Uterus (tissue), 4 donors: ENCODE measurements around the gene CCDC70. TPM values are rescaled to one million over a fixed set of nuclear protein-coding genes. Genes with fewer than 3 reads are reported as not detected.

Experiments used
- DNase-seq, 2 donors: peaks; one replicate each; pipeline ENCODE4 v3.0.0-alpha.2; 2019 to 2020
- H3K27ac ChIP-seq, 2 donors: fragments of 200-600 bp; sonication (generic); 1 replicate in 1 of 2; 2 replicates in 1 of 2; pipeline ENCODE4 v1.5.1; 2016 to 2018
- H3K27me3 ChIP-seq, 2 donors: fragments of 200-600 bp; sonication (generic); one replicate each; pipeline ENCODE4 v1.5.1; 2018 to 2019; ENCODE audit warnings: control low read depth in 1 of 2
- H3K36me3 ChIP-seq, 2 donors: fragments of 200-600 bp; sonication (generic); one replicate each; pipeline ENCODE4 v1.5.1; 2019; ENCODE audit warnings: control low read depth in 1 of 2
- H3K4me1 ChIP-seq, 2 donors: fragments of 200-600 bp; sonication (generic); one replicate each; pipeline ENCODE4 v1.5.1; 2018 to 2019; ENCODE audit warnings: control low read depth in 1 of 2
- H3K4me3 ChIP-seq, 2 donors: fragments of 200-600 bp; sonication (generic); 1 replicate in 1 of 2; 2 replicates in 1 of 2; pipeline ENCODE4 v1.5.1; 2018 to 2019; ENCODE audit warnings: mild to moderate bottlenecking in 1 of 2
- H3K9me3 ChIP-seq, 2 donors: fragments of 200-600 bp; sonication (generic); one replicate each; pipeline ENCODE4 v1.5.1; 2019; ENCODE audit warnings: control low read depth in 1 of 2
- POLR2A ChIP-seq, 2 donors: fragments of 450-650 bp; IDR thresholded peaks; one replicate each; pipeline ENCODE4 v1.6.1; 2016; ENCODE audit warnings: antibody characterized with exemption in 2 of 2, mild to moderate bottlenecking in 1 of 2, moderate library complexity in 1 of 2
- intact Hi-C: fragments of 100-400 bp; cut with DNase I; formaldehyde crosslinking; loops from one replicate; pipeline ENCODE4 v1.15.1; 2023; ENCODE audit warnings: low total_unique reads
- total RNA-seq, 4 donors: library from RNA; depleted of rRNA in 3 of 4; stranded (reverse); fragments of >200 nt in 3 of 4; gene quantifications; one replicate each; pipeline versions ENCODE4 v1.1.0 to v1.2.4, GENCODE V29; 2014 to 2023
- TF ChIP-seq, protein P1 (sequence below), 4 experiments: fragments of 200-600 bp in 2 of 4; fragments of 450-650 bp in 2 of 4; sonication (generic) in 2 of 4; IDR thresholded peaks; one replicate each; pipeline ENCODE4 v1.5.1; 2016 to 2019; ENCODE audit warnings: antibody characterized with exemption in 4 of 4, mild to moderate bottlenecking in 2 of 4, moderate library complexity in 1 of 4
- donor health status: DM: yes; HTN: yes; CAD: no.

CCDC70 gene
- total RNA-seq, 4 donors from 2014 or later: not detected

DNA sequence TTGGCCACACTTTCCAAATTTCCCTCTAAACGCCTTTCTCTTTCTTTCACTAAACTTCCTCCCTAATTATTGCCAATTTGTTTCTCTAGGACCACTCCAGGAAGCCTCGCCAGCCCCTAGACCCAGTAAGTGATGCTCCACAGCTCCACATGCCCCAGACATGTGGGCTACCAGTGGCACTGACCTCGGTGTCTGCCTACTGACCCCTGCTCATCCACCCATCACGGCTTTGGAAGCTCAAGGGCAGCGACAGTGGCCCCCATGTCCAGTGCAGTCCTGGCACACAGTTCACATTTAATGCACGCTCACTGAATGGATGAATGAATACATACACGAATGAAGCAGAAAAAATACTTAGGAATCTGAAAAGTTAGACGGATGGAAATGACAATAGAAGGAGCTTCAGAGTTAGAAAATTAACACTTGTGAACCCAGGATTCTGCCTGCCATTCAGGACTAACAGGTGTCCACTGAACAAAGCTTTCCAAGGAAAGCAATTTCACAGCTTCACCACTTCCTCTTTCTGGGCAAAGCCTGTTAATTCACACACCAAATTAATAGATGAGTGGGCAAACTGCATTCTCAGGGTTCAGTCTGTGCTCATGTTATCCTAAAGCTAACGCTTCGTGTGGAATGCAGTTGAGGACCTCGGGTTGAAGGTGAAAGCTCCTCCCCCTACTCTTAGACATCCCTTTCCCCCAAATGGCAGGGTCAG lies 50.9 kb downstream of the CCDC70 start:
- no peak overlapping the region for H3K27ac ChIP-seq
- no peaks in the 10 kb centered on the region for H3K9me3 ChIP-seq
- no peak for DNase-seq
- intact Hi-C loops: no loop called here
- H3K36me3 ChIP-seq: no peaks in the 10 kb centered on the region
- no peaks in the 10 kb centered on the region for H3K27me3 ChIP-seq
- no peaks in the 10 kb centered on the region for H3K4me1 ChIP-seq
- TF ChIP-seq, protein P1, sequence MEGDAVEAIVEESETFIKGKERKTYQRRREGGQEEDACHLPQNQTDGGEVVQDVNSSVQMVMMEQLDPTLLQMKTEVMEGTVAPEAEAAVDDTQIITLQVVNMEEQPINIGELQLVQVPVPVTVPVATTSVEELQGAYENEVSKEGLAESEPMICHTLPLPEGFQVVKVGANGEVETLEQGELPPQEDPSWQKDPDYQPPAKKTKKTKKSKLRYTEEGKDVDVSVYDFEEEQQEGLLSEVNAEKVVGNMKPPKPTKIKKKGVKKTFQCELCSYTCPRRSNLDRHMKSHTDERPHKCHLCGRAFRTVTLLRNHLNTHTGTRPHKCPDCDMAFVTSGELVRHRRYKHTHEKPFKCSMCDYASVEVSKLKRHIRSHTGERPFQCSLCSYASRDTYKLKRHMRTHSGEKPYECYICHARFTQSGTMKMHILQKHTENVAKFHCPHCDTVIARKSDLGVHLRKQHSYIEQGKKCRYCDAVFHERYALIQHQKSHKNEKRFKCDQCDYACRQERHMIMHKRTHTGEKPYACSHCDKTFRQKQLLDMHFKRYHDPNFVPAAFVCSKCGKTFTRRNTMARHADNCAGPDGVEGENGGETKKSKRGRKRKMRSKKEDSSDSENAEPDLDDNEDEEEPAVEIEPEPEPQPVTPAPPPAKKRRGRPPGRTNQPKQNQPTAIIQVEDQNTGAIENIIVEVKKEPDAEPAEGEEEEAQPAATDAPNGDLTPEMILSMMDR (IDR thresholded peaks at IDR 0.05): no peak
- TF ChIP-seq POLR2A (IDR thresholded peaks at IDR 0.05): no peak
- H3K4me3 ChIP-seq: no peak overlapping the region

GRCh38 chr13:51913421-51914136 lies 51.8 kb downstream of the CCDC70 start:
- TF ChIP-seq POLR2A (IDR thresholded peaks at IDR 0.05): no peak
- TF ChIP-seq, protein P1 (IDR thresholded peaks at IDR 0.05): no peak
- H3K9me3 ChIP-seq: no peaks in the 10 kb centered on the region
- intact Hi-C loops: no loop called here
- no peaks in the 10 kb centered on the region for H3K36me3 ChIP-seq
- H3K27me3 ChIP-seq: no peaks in the 10 kb centered on the region
- DNase-seq: no peak
- no peaks in the 10 kb centered on the region for H3K4me1 ChIP-seq
- H3K4me3 ChIP-seq: no peak overlapping the region
- no peak overlapping the region for H3K27ac ChIP-seq

GRCh38 chr13:51914137-51914493 lies 52.3 kb downstream of the CCDC70 start:
- Histone ChIP-seq H3K4me1 (no peaks in the 10 kb centered on the region), H3K27ac (no peak overlapping the region), H3K4me3 (no peak overlapping the region), H3K36me3 (no peaks in the 10 kb centered on the region), H3K27me3 (no peaks in the 10 kb centered on the region), H3K9me3 (no peaks in the 10 kb centered on the region)
- DNase-seq: no peak
- intact Hi-C loops: no loop called here
- TF ChIP-seq POLR2A (IDR thresholded peaks at IDR 0.05): no peak
- TF ChIP-seq, protein P1 (IDR thresholded peaks at IDR 0.05): no peak

Other genes starting within 250 kb of the CCDC70 start
- gene DHRS12, start 57.8 kb upstream of the CCDC70 start, total RNA-seq: 10 to 100 TPM in 1 of 4 donors, 1 to 10 TPM in 3; 5.4 to 18.8 (median 8.5) TPM
- under 1 TPM in 2 of 4 donors, not detected in 2; 0.14 to 0.52 TPM for gene TMEM272, start 16.8 kb upstream of the CCDC70 start, total RNA-seq
- 10 to 100 TPM in 1 of 4 donors, 1 to 10 TPM in 3; 9.2 to 16.2 (median 9.9) TPM for gene ATP7B, start 149.5 kb downstream of the CCDC70 start, total RNA-seq
- gene ALG11, start 150.4 kb downstream of the CCDC70 start, total RNA-seq: 10 to 100 TPM in 3 of 4 donors, 1 to 10 TPM in 1; 5.0 to 68.9 (median 28.8) TPM
- 10 to 100 TPM in 3 of 4 donors, 1 to 10 TPM in 1; 9.4 to 40.3 (median 16.3) TPM for gene UTP14C, start 162.7 kb downstream of the CCDC70 start, total RNA-seq